Raji (cell line): ENCODE measurements around the gene SPATA3.

ENCODE experiments used
- POLR2A ChIP-seq: IDR thresholded peaks from 2 replicates; pipeline ENCODE4 v1.6.1; 2011; ENCODE audit warnings: low read depth, low read length, control low read depth; ENCODE audit not compliant: insufficient read depth

Gene SPATA3

GRCh38 chr2:231001921-231002320 lies 6.0 kb downstream of the SPATA3 start:
- no peak for TF ChIP-seq POLR2A

GRCh38 chr2:231002641-231003040 lies 6.7 kb downstream of the SPATA3 start:
- no peak for TF ChIP-seq POLR2A

DNA sequence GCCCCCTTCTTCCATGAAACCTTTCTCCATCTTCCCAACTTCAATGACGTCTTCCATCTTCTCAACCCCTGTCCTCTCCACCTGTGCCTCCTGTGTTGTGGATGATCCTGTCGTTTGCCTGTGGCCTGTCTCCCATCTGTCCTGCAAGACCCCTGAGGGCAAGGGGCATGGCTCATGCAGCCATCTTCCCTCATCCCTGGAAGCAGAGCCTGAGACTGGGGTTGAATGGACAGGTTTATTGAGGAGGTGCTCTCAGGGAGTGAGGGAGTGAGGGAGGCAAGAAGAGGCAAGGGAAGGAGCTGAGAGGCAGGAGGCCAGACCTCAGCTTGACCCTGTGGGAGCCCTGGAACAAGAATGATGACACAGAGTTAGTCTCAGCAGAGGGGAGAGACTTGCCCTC lies 7.3 kb downstream of the SPATA3 start:
- no peak for TF ChIP-seq POLR2A

- no peak for TF ChIP-seq POLR2A
These were observed 11.6 kb downstream of the SPATA3 start for GRCh38 chr2:231007286-231008098.

- TF ChIP-seq POLR2A = no peak
These were observed 12.2 kb downstream of the SPATA3 start for GRCh38 chr2:231008131-231008530.

GRCh38 chr2:231009236-231009919 lies 13.5 kb downstream of the SPATA3 start:
- no peak for TF ChIP-seq POLR2A

- no peak for TF ChIP-seq POLR2A
These were observed 14.3 kb downstream of the SPATA3 start for GRCh38 chr2:231010201-231010730.

- no peak for TF ChIP-seq POLR2A
These were observed 15.6 kb downstream of the SPATA3 start for GRCh38 chr2:231011526-231011925.

GRCh38 chr2:231012463-231012862 lies 16.5 kb downstream of the SPATA3 start:
- TF ChIP-seq POLR2A = no peak

- no peak for TF ChIP-seq POLR2A
These were observed 17.9 kb downstream of the SPATA3 start for GRCh38 chr2:231013820-231014219.

DNA sequence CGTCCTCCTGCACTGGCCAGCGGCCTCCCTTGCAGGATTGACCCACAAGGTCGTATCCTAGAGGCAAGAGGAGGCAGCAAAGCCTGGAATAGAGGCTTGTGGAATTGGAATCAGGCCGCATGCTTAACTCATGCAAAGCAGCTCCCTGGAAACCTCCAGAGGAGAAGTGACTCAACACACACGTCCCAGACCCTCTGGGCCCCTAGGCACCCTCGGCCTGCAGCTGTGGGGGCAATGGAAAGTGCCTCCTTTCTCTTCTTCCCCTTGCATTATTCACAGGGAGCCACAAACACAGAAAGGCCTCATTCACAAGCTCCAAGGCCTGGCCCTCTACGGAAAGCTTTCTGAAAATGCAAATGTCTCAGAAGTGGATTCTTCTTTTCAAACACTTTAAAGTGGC lies 19.6 kb downstream of the SPATA3 start:
- TF ChIP-seq POLR2A = no peak

- no peak for TF ChIP-seq POLR2A
These were observed 20.0 kb downstream of the SPATA3 start for GRCh38 chr2:231015926-231016325.

DNA sequence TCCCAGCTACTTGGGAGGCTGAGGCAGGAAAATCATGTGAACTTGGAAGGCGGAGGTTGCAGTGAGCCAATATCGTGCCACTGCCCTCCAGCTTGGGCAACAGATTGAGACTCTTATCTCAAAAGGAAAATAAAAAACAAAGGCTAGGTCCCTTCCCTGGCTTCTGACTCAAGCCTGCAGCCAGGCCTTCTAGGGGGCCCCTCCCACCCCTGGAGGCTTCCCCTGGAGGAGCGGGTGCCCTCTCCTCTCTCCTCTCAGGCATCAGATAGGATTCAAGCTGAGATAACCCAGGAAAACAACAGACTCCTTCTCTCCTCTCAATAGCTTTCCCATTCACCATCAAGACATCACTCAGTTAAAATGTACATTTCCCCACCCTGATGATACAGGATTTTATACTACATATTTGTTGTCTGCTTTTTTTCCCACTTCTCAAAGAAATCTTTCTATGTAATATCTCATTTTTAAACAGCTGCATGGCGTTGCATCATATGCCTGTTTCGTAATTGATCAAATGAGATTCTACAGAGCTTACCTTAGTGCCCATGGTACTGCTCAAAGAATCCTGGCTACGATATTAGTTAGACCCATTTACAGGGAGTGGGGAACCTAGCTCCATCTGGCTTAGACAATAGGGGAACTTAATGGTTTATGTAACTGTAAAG lies 20.8 kb downstream of the SPATA3 start:
- no peak for TF ChIP-seq POLR2A

DNA sequence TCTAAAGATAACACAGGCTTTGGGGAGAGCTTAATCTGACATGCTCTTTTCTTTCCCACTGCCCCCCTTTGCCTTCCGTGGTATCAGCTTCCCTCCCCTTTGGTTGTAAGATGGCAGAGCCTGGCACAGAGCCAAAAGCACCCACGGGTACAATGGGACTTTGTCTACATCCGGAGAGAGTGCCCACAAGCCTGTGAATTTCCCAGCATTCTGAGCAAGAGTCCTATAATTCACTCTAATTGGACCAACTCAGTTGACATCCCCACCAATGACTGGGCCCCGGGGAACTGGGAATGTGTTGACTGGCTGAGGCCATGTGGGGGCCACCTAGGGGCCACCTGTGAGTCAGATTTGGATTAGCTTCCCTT lies 21.3 kb downstream of the SPATA3 start:
- no peak for TF ChIP-seq POLR2A

DNA sequence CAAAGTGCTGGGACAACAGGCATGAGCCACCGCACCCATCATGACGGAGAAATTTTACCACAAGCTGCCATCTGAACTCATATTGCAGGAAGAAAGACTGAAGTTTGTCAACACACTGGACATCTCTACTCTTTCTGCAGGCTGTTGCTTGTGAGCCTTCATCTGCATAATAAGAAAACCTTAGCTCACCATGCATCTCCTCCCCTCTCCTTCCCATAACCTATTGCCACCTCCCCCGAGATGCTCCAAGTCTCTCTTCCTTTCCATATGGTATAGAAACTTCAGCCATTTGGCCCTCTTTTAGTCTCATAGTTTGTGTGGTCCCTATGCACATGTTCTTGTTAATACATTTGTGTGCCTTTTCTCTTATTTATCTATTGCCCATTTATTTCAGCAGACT lies 22.3 kb downstream of the SPATA3 start:
- TF ChIP-seq POLR2A = no peak

- TF ChIP-seq POLR2A = no peak
These were observed 33.0 kb downstream of the SPATA3 start for GRCh38 chr2:231028889-231029288.
